ENCODE results near the gene RORB.
"Not testable (repeated sequence)": the region's sequence is repeated elsewhere in the genome, so short reads cannot be mapped to it uniquely, and the experiment has no call there.

Gene RORB

GRCh38 chr9:74517188-74517587 is 20.1 kb downstream of the RORB start:
- DNase-seq: no peak

GRCh38 chr9:74519419-74519818 is 22.3 kb downstream of the RORB start:
- no peak for DNase-seq

GRCh38 chr9:74521009-74521408 is 23.9 kb downstream of the RORB start:
- DNase-seq: no peak

- no peak for DNase-seq
Measured at GRCh38 chr9:74524289-74524688, 27.2 kb downstream of the RORB start.

- no peak for DNase-seq
Measured at GRCh38 chr9:74526215-74526614, 29.1 kb downstream of the RORB start.

DNA sequence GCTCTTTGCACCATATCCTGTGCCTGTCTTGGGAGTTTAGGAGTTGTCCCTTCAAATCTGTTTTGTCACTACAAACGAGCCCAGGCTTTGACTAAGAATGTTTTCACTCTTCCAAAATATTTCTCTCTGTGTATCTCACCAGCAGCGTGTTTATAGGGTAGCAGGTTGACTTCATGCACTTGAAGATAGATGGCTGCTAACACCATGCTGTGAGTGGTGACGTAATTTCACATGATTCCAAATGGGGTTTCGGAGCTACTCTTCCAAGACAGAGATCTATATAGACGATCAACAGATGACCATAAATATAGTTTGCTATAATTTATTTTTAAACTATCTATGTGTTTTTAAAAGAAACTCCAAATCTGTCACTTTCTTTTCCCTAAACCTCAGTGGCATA is 30.6 kb downstream of the RORB start:
- DNase-seq: no peak

- no peak for DNase-seq
Measured at GRCh38 chr9:74528207-74528606, 31.1 kb downstream of the RORB start.

DNA sequence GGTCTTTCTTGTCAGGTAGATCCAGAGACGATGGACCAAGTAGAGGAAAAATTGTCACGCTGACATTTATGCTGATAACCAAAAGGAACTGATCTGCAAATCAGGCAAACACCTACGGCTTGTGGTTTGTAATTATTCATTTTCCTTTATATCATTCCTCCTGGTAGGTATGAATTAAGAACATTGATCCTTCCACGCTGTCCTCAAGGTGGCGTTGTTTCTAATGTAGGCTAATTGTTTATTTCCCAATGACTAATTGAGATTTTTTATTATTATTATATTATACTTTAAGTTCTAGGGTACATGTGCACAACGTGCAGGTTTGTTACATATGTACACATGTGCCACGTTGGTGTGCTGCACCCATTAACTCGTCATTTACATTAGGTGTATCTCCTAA is 33.3 kb downstream of the RORB start:
- not testable (repeated sequence) for DNase-seq

DNA sequence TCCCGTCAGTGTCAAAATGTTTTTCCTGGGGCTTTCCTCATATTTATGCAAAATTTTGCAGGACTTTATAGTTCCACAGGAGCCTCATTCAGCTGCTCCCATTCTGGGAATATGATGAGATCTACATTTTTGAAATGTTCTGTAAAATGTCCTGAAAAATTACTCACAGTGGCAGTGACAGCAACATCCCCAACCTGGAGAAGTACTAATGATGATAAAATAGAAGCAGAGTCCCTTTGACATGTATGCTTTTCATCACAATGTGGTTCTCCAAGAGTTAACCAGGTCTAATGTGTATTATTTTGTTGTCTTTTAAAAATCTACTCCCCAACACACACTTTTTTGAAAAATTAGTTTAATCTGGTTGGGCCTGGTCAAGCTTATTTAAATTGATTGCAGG is 36.1 kb downstream of the RORB start:
- no peak for DNase-seq

DNA sequence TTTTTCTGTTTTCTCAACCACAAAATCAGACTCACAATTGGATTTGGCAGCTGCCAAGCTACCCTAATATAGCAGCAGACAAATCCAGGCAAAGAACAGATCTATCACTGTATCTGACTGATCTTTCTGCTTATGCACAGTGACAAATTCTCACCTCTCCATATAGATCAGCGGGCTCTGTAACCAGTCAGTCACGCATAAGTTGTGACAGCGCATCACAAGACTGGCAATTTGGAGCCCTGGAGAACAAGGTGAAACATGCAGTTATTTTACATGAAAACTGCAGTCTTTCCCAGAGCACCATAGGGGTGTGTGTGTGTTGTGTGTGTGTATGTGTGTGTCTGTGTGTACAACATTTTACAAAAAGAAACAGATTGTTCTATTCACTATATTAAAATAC is 37.7 kb downstream of the RORB start:
- DNase-seq: no peak

DNA sequence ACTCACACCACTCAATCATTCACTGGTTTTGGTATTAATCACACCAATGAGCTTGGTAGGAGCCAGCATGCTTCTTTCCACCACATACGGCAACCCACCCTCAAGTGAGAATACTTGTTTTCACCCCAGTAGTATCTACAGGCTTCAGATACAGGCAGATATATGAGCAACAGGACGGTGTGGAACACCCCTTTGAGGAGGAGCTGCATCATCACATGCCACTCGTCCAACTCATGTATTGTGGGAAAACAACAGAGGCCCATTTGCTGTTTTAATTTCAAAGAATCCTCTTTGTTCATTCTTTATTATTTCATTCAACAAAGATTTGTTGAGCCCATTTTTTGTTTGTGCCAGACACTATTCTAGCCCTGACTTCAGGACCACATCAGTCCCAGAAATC is 46.0 kb downstream of the RORB start:
- DNase-seq: no peak

- no peak for DNase-seq
Measured at GRCh38 chr9:74551266-74551665, 54.1 kb downstream of the RORB start.

DNA sequence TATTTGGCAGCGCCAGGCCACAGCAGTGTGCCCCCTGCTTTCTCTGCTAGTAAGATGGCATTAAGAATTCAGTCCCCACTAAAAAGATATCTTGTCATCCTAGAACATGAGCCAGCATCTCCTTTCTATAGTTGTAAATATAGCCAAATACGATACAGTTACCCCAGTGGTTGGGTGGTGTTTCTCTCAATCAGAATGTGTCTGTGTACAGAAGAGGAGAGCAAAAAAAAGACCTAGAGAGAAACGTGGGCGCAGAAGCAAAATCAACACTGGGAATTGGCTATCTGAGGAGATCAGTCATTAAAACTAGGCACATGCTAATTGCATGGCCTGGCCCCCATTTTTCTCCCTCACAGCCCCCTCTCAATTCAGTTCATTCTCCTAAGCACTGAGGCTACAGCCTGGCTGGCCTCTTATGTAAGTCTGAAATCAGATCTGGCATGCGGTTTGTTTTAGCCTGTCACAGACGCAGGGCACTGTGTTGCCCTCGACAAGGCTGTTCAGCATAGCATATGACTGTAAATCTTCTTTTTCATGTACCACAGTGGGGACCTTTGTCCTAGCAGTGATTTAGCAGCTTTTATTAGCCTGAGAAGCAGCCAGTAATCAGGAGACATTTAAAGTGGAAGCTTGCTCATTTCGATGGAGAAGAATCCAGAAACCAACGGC is 57.8 kb downstream of the RORB start:
- DNase-seq: no peak

GRCh38 chr9:74555565-74555964 is 58.4 kb downstream of the RORB start:
- no peak for DNase-seq

- no peak for DNase-seq
Measured at GRCh38 chr9:74556685-74557084, 59.5 kb downstream of the RORB start.

- no peak for DNase-seq
Measured at GRCh38 chr9:74557571-74557970, 60.4 kb downstream of the RORB start.

- no peak for DNase-seq
Measured at GRCh38 chr9:74562611-74563010, 65.5 kb downstream of the RORB start.

GRCh38 chr9:74570879-74571512 is 73.9 kb downstream of the RORB start:
- DNase-seq: no peak

DNA sequence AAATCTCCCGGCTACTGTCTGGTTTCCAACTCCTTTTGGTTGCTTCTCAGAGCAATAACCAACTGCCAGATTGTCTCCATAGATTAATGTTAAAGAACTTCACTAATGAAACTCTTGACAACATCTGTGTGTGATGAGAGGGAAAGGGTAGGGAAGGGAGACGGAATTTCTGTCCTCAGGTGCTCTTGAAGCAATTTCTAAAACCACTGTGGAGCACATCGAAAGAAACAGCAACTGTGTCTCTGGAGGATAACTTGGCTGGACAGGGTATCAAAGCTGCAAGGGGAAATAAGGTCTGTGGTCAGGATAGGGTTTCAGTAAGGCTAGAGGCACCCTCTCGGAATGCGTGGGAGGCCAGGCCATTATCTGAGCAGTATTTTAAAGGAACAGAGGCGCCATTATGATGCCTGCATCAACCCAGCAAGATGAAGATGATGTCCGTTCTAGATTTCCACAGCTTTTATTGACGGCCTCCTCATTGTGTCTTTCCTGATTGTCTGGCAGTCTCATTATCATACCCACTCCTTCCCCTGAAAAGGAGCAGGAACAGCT is 76.6 kb downstream of the RORB start:
- DNase-seq: no peak

- DNase-seq: no peak
Measured at GRCh38 chr9:74576176-74576575, 79.0 kb downstream of the RORB start.

GRCh38 chr9:74577956-74578355 is 80.8 kb downstream of the RORB start:
- DNase-seq: no peak

- DNase-seq: no peak
Measured at GRCh38 chr9:74589576-74589975, 92.4 kb downstream of the RORB start.

DNA sequence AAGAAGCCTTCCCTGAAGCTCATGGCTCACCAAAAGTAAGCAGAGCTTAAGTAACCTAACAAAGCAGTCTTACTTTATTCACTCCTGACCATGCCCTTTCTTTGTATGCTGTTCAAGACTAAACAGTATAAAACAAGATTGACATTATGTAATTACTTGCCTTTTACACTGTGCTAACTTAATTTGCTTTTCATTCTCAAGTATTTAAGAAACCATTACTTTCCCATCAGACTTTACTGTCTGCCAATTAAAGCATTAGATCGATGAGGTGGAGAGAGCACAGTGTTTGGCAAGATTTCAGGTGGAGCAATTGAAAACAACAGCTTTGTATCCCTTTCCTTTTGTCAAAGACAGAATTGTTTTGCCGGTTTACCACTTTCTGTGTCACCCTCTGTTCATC is 98.2 kb downstream of the RORB start:
- DNase-seq: no peak

DNA sequence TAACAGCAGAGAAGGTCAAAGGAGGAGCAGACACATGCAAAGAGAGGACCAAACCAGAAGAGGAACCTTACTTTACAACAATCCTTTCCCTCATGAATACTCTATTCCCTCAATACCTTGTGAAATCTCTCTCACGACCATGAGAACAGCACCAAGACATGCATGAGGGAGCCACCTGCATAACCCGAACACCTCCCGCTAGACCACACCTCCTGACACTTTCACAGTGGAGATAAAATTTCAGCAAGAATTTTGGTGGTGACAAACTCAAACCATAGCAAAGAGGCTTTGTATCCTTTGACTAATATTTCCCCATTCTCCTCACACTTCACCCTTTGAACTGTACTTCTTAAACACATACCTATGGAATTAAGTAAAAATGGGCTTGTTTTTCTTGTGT is 101.7 kb downstream of the RORB start:
- no peak for DNase-seq
